Measurements from ENCODE around the gene SMC5.

SMC5 gene

GRCh38 chr9:70228611-70229010, 30.2 kb upstream of the SMC5 start:
- no peak for DNase-seq (ENCODE audit: low read depth in 1 of 2, low spot score in 1 of 2)
- TF ChIP-seq SPI1 (IDR thresholded peaks at IDR 0.05; ENCODE audit: borderline replicate concordance, low read depth) (no peak), POLR2AphosphoS5 (IDR thresholded peaks at IDR 0.05; ENCODE audit: low read depth) (no peak), REST (IDR thresholded peaks at IDR 0.05; ENCODE audit: insufficient replicate concordance, low read depth) (no peak), GABPA (IDR thresholded peaks at IDR 0.05; ENCODE audit: low read depth) (no peak), CTCF (IDR thresholded peaks at IDR 0.05; ENCODE audit: insufficient read depth, low read length) (no peak)
- Histone ChIP-seq H3K27ac (replicated peaks) (no peak overlapping the region), H3K4me3 (replicated peaks; ENCODE audit: insufficient read depth, low read length) (no peak overlapping the region), H3K27me3 (ENCODE audit: insufficient read depth, poor library complexity, severe bottlenecking) (peaks cover 3% of the 10 kb centered on the region)

GRCh38 chr9:70229026-70229425, 29.8 kb upstream of the SMC5 start:
- Histone ChIP-seq H3K27ac (replicated peaks) (no peak overlapping the region), H3K4me3 (replicated peaks; ENCODE audit: insufficient read depth, low read length) (no peak overlapping the region), H3K27me3 (ENCODE audit: insufficient read depth, poor library complexity, severe bottlenecking) (peaks cover 3% of the 10 kb centered on the region)
- no peak for DNase-seq (ENCODE audit: low read depth in 1 of 2, low spot score in 1 of 2)
- TF ChIP-seq REST (IDR thresholded peaks at IDR 0.05; ENCODE audit: insufficient replicate concordance, low read depth) = no peak
- TF ChIP-seq SPI1 (IDR thresholded peaks at IDR 0.05; ENCODE audit: borderline replicate concordance, low read depth) = no peak
- TF ChIP-seq GABPA (IDR thresholded peaks at IDR 0.05; ENCODE audit: low read depth) = no peak
- no peak for TF ChIP-seq POLR2AphosphoS5 (IDR thresholded peaks at IDR 0.05; ENCODE audit: low read depth)
- no peak for TF ChIP-seq CTCF (IDR thresholded peaks at IDR 0.05; ENCODE audit: insufficient read depth, low read length)

- TF ChIP-seq SPI1 (IDR thresholded peaks at IDR 0.05; ENCODE audit: borderline replicate concordance, low read depth) (no peak), CTCF (IDR thresholded peaks at IDR 0.05; ENCODE audit: insufficient read depth, low read length) (no peak), POLR2AphosphoS5 (IDR thresholded peaks at IDR 0.05; ENCODE audit: low read depth) (no peak), GABPA (IDR thresholded peaks at IDR 0.05; ENCODE audit: low read depth) (no peak), REST (IDR thresholded peaks at IDR 0.05; ENCODE audit: insufficient replicate concordance, low read depth) (no peak)
- no peak overlapping the region for H3K4me3 ChIP-seq (replicated peaks; ENCODE audit: insufficient read depth, low read length)
- no peak overlapping the region for H3K27ac ChIP-seq (replicated peaks)
- peaks cover 3% of the 10 kb centered on the region for H3K27me3 ChIP-seq (ENCODE audit: insufficient read depth, poor library complexity, severe bottlenecking)
- no peak for DNase-seq (ENCODE audit: low read depth in 1 of 2, low spot score in 1 of 2)
Measured at GRCh38 chr9:70229579-70229978, 29.2 kb upstream of the SMC5 start.
